ENCODE data around the gene IGSF23. TPM values are rescaled to one million over a fixed set of nuclear protein-coding genes. Genes with fewer than 3 reads are reported as not detected.
A peak's percentile ranks its signal among the peaks of the same experiment; 100 is the strongest.

The IGSF23 gene
- polyA plus RNA-seq, 3 donors, result 0.23 to 0.46 (median 0.44) TPM

GRCh38 chr19:44582581-44583265 is 30.6 kb upstream of the IGSF23 start:
- H3K9ac ChIP-seq (ENCODE audit: insufficient read depth, low read length, poor library complexity, severe bottlenecking), result no peak overlapping the region
- TF ChIP-seq CTCF (IDR thresholded peaks at IDR 0.05), result peak; percentile 18
- H3K27me3 ChIP-seq (ENCODE audit: control insufficient read depth in 2 of 2, insufficient read depth in 2 of 2, low read length in 2 of 2), result no peaks in the 10 kb centered on the region
- Mint-ChIP-seq H3K4me1 (peaks cover 6% of the 10 kb centered on the region), H3K4me3 (peak overlapping the region in 1 of 2 donors; percentile 56), H3K27ac (peak overlapping the region in 3 of 7 donors; percentile 58 to 78 (median 65)), H3K36me3 (no peaks in the 10 kb centered on the region), H3K27me3 (ENCODE audit: low read depth in 3 of 3) (peaks cover 0 to 18% (median 4%) of the 10 kb centered on the region in 3 donors), H3K9me3 (peaks cover 7 to 16% (median 11%) of the 10 kb centered on the region in 7 donors)
- WGBS (ENCODE audit: insufficient coverage), result 1% methylated on average over 7 of the region's 10 CpGs
- intact Hi-C loops (cut with micrococcal nuclease), result no loop called here
- no peaks in the 10 kb centered on the region for H4K20me1 ChIP-seq (ENCODE audit: insufficient read depth, low read length)
- peaks cover 2 to 6% of the 10 kb centered on the region in 2 donors for H3K4me1 ChIP-seq (ENCODE audit: control insufficient read depth in 1 of 2, insufficient read depth in 2 of 2, low read length in 2 of 2)
- H2AFZ ChIP-seq (ENCODE audit: insufficient read depth, low read depth, low read length, poor library complexity, severe bottlenecking), result no peak overlapping the region
- no peak for DNase-seq
- H3K4me3 ChIP-seq (replicated peaks in 1 of 3; ENCODE audit: low read depth in 2 of 3, low read length in 3 of 3), result no peak overlapping the region
- no peaks in the 10 kb centered on the region for H3K79me2 ChIP-seq (ENCODE audit: insufficient read depth, low read length)
- no peak overlapping the region for H3K27ac ChIP-seq (ENCODE audit: low read depth in 1 of 2, low read length in 2 of 2)
- no peak overlapping the region for H3K4me2 ChIP-seq (replicated peaks; ENCODE audit: extremely low read depth, low read length, poor library complexity, severe bottlenecking)
- peaks cover 0 to 10% of the 10 kb centered on the region in 2 donors for H3K9me3 ChIP-seq (replicated peaks in 1 of 2; ENCODE audit: control insufficient read depth in 1 of 2, insufficient read depth in 1 of 2, low read length in 2 of 2)
- no peaks in the 10 kb centered on the region for H3K36me3 ChIP-seq (replicated peaks in 1 of 2; ENCODE audit: control insufficient read depth in 1 of 2, insufficient read depth in 2 of 2, low read length in 2 of 2)

DNA sequence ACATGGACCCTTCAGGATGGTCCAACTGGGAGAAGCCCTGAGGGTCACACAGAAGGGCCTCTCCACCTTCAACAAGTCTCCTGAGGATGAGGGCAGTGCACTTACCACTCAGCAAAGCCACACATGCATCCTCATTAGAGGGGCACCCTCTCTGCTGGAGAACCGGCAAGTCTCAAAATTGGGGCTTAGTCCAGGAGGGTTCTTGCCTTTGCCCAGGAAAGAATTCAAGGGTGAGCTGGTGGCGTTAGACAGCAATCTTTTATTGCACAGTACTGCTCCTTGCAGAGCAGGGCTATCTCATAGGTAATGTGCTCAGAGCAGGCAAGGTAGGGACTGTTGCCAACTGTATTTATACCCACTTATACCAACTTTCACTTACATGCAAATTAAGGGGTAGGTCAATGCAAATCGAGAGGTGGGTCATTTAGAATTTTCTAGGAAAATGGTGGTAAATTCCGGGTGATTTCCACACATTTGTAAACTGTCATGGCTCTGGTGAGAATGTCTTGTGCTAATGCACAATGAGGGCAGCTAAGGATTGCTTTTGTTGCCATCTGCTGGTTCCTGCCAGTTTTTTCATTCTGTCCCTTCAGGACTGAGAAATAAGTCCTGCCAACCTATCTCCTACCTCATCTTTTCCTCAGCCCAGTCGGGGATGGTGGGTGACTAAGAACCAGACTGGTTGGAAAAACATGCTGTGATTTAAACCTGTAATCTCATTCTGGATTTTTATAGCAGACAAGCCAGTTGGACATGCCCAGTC is 27.8 kb upstream of the IGSF23 start:
- Mint-ChIP-seq H3K4me1 (peaks cover 26% of the 10 kb centered on the region), H3K36me3 (no peaks in the 10 kb centered on the region), H3K4me3 (no peak overlapping the region), H3K27me3 (ENCODE audit: low read depth in 3 of 3) (peaks cover 0 to 16% (median 4%) of the 10 kb centered on the region in 3 donors), H3K27ac (peak overlapping the region in 1 of 7 donors; percentile 23), H3K9me3 (peaks cover 5 to 13% (median 8%) of the 10 kb centered on the region in 7 donors)
- intact Hi-C loops (cut with micrococcal nuclease), result no loop called here
- H4K20me1 ChIP-seq (ENCODE audit: insufficient read depth, low read length), result no peaks in the 10 kb centered on the region
- no peak overlapping the region for H2AFZ ChIP-seq (ENCODE audit: insufficient read depth, low read depth, low read length, poor library complexity, severe bottlenecking)
- no peak for DNase-seq
- no peak overlapping the region for H3K9ac ChIP-seq (ENCODE audit: insufficient read depth, low read length, poor library complexity, severe bottlenecking)
- peaks cover 0 to 5% of the 10 kb centered on the region in 2 donors for H3K9me3 ChIP-seq (replicated peaks in 1 of 2; ENCODE audit: control insufficient read depth in 1 of 2, insufficient read depth in 1 of 2, low read length in 2 of 2)
- 87% methylated on average over 3 of the region's 5 CpGs for WGBS (ENCODE audit: insufficient coverage)
- H3K79me2 ChIP-seq (ENCODE audit: insufficient read depth, low read length), result no peaks in the 10 kb centered on the region
- H3K27ac ChIP-seq (ENCODE audit: low read depth in 1 of 2, low read length in 2 of 2), result no peak overlapping the region
- H3K36me3 ChIP-seq (replicated peaks in 1 of 2; ENCODE audit: control insufficient read depth in 1 of 2, insufficient read depth in 2 of 2, low read length in 2 of 2), result no peaks in the 10 kb centered on the region
- no peak for TF ChIP-seq CTCF (IDR thresholded peaks at IDR 0.05)
- H3K4me1 ChIP-seq (ENCODE audit: control insufficient read depth in 1 of 2, insufficient read depth in 2 of 2, low read length in 2 of 2), result peaks cover 21 to 30% of the 10 kb centered on the region in 2 donors
- H3K27me3 ChIP-seq (ENCODE audit: control insufficient read depth in 2 of 2, insufficient read depth in 2 of 2, low read length in 2 of 2), result no peaks in the 10 kb centered on the region
- H3K4me3 ChIP-seq (replicated peaks in 1 of 3; ENCODE audit: low read depth in 2 of 3, low read length in 3 of 3), result no peak overlapping the region
- no peak overlapping the region for H3K4me2 ChIP-seq (replicated peaks; ENCODE audit: extremely low read depth, low read length, poor library complexity, severe bottlenecking)
